Lung (tissue), 12 donors: ENCODE data around the gene POC1B. TPM values are rescaled to one million over a fixed set of nuclear protein-coding genes. Genes with fewer than 3 reads are reported as not detected.

ENCODE experiments used
- ATAC-seq: fragments of 200-7000 bp; cut with Tn5 transposase; one replicate; pipeline ENCODE4 v1.9.1; 2020; ENCODE audit warnings: moderate number of reproducible peaks; ENCODE audit not compliant: insufficient read depth, low FRiP score
- DNase-seq, 3 donors: peaks; one replicate each; pipeline ENCODE4 v3.0.0-alpha.2; 2013 to 2017
- H3K27ac ChIP-seq, 2 donors: one replicate each; pipeline ENCODE4 v1.5.1; 2013; ENCODE audit warnings: mild to moderate bottlenecking in 2 of 2, moderate library complexity in 2 of 2, control low read depth in 1 of 2, inconsistent platforms in 1 of 2, low read depth in 1 of 2, low read length in 1 of 2
- H3K27me3 ChIP-seq, 3 donors: one replicate each; pipeline ENCODE4 v1.5.1; 2013; ENCODE audit warnings: low read length in 2 of 3; ENCODE audit not compliant: control insufficient read depth in 3 of 3, insufficient read depth in 3 of 3
- H3K36me3 ChIP-seq, 4 donors: one replicate each; pipeline ENCODE4 v1.5.1; 2013; ENCODE audit warnings: low read length in 4 of 4, mild to moderate bottlenecking in 1 of 4, moderate library complexity in 1 of 4; ENCODE audit not compliant: control insufficient read depth in 4 of 4, insufficient read depth in 4 of 4
- H3K4me1 ChIP-seq, 5 donors: one replicate each; pipeline ENCODE4 v1.5.1; 2013; ENCODE audit warnings: low read length in 5 of 5, mild to moderate bottlenecking in 2 of 5, moderate library complexity in 1 of 5; ENCODE audit not compliant: control insufficient read depth in 5 of 5, insufficient read depth in 5 of 5
- H3K4me3 ChIP-seq: one replicate; pipeline ENCODE4 v1.5.1; 2013; ENCODE audit warnings: mild to moderate bottlenecking, control low read depth, moderate library complexity
- H3K9ac ChIP-seq, 2 donors: one replicate each; pipeline ENCODE4 v1.5.1; 2013; ENCODE audit warnings: low read length in 2 of 2, control low read depth in 1 of 2; ENCODE audit not compliant: insufficient read depth in 1 of 2
- H3K9me3 ChIP-seq, 4 donors: one replicate each; pipeline ENCODE4 v1.5.1; 2013; ENCODE audit warnings: low read length in 3 of 4, mild to moderate bottlenecking in 1 of 4, moderate library complexity in 1 of 4; ENCODE audit not compliant: control insufficient read depth in 4 of 4, insufficient read depth in 3 of 4
- WGBS, 2 donors: extraction: QIAGEN DNeasy Blood & Tissue Kit; methylation state at CpG; one replicate each; pipeline ENCODE4 v1.1.7; 2013; 5-methylcytosine and 5-hydroxymethylcytosine counted together
- polyA plus RNA-seq, 2 donors: library from polyadenylated mRNA; stranded (reverse); fragments of 200-250 nt; gene quantifications; one replicate each; pipeline ENCODE4 v1.2.1, GENCODE V29; 2013
- total RNA-seq, 2 donors: library from RNA; depleted of rRNA in 1 of 2; stranded (reverse); fragments of >200 nt in 1 of 2; gene quantifications; one replicate each; pipeline ENCODE4 v1.2.1, GENCODE V29; 2014 to 2021
- TF ChIP-seq, protein P1 (sequence below): IDR thresholded peaks from 2 replicates; pipeline ENCODE4 v1.5.1; 2012; ENCODE audit warnings: mild to moderate bottlenecking; ENCODE audit errors: control extremely low read depth, extremely low read depth
- donor health status: control.
- donor health status: control.
- donor health status: Bipolar disorder and iron deficiency.
- donor health status: healthy.
- donor health status: DM: yes; HTN: yes; CAD: no.

Gene POC1B
- total and polyA plus RNA-seq, 4 donors = 6.9 to 32.6 (median 10.9) TPM

DNA sequence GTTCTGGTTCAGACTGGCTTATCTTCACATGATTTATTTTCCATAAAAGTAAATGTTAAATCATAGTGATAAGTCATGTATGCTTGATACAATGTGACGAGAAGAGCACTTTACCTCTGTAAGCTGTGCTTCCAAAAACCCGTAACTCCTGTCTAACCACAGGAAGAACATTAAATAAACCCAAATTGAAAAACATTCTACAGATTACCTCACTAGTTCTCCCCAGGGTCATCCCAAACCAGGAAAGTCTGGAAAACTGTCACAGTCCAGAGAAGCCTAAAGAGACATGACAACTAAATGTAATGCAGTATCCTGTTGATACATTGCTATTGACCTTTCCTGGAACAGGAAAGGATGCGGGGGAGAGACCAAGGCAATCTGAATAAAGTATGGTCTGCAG, 141.0 kb downstream of the POC1B start:
- H3K4me3 ChIP-seq = no peak overlapping the region
- ATAC-seq (no peak), DNase-seq (no peak)
- H3K27ac ChIP-seq = peak overlapping the region in 1 of 2 donors; percentile 26
- peaks cover 9 to 29% (median 17%) of the 10 kb centered on the region in 5 donors for H3K4me1 ChIP-seq
- no peaks in the 10 kb centered on the region for H3K27me3 ChIP-seq
- H3K9ac ChIP-seq = no peak overlapping the region
- no peaks in the 10 kb centered on the region for H3K36me3 ChIP-seq
- TF ChIP-seq, protein P1, sequence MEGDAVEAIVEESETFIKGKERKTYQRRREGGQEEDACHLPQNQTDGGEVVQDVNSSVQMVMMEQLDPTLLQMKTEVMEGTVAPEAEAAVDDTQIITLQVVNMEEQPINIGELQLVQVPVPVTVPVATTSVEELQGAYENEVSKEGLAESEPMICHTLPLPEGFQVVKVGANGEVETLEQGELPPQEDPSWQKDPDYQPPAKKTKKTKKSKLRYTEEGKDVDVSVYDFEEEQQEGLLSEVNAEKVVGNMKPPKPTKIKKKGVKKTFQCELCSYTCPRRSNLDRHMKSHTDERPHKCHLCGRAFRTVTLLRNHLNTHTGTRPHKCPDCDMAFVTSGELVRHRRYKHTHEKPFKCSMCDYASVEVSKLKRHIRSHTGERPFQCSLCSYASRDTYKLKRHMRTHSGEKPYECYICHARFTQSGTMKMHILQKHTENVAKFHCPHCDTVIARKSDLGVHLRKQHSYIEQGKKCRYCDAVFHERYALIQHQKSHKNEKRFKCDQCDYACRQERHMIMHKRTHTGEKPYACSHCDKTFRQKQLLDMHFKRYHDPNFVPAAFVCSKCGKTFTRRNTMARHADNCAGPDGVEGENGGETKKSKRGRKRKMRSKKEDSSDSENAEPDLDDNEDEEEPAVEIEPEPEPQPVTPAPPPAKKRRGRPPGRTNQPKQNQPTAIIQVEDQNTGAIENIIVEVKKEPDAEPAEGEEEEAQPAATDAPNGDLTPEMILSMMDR = no peak
- 42 to 47% methylated on average over 3 of the region's 3 CpGs for WGBS, 2 donors
- H3K9me3 ChIP-seq = no peaks in the 10 kb centered on the region

DNA sequence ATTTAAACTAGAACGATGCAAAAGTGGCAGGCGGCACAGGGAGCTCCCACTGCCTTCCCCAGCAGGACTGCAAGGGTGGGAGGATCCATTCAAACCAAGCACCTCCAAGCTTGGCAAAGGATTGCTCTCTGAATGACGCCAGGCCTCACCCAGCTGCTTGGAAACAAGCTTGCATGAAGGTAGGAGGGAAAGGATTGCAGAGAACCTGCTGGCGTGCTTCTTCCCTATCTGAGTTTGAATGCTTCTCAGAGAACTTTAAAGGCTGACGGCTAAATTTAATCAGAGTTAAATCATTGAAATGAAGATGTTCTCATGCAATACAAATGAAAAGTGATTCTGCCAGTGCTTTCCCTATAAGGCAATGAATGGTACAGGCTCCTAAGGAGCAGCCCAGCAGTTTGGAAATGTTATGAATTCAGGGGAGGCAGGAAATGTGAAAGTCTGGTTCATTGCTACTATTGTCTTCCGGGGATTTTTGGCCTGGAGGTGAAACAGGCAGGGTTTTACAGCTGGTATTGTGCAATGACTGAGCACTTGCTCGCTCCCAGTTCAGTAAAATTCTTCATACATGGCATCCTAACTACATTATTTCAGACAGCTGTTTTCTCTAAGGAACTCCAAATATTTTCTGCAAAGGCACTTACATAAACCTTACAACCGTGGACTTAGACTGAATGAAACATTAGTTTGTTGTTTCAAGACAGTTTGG, 141.6 kb downstream of the POC1B start:
- Histone ChIP-seq H3K4me1 (peaks cover 9 to 28% (median 16%) of the 10 kb centered on the region in 5 donors), H3K27ac (peak overlapping the region; percentile 26 to 73), H3K36me3 (no peaks in the 10 kb centered on the region), H3K9me3 (no peaks in the 10 kb centered on the region), H3K27me3 (no peaks in the 10 kb centered on the region), H3K9ac (no peak overlapping the region), H3K4me3 (no peak overlapping the region)
- peak; percentile 63 to 87 (median 82) for DNase-seq
- ATAC-seq = peak; percentile 60
- TF ChIP-seq, protein P1 = no peak
- WGBS, 2 donors = 15 to 23% methylated on average over 8 of the region's 8 CpGs

DNA sequence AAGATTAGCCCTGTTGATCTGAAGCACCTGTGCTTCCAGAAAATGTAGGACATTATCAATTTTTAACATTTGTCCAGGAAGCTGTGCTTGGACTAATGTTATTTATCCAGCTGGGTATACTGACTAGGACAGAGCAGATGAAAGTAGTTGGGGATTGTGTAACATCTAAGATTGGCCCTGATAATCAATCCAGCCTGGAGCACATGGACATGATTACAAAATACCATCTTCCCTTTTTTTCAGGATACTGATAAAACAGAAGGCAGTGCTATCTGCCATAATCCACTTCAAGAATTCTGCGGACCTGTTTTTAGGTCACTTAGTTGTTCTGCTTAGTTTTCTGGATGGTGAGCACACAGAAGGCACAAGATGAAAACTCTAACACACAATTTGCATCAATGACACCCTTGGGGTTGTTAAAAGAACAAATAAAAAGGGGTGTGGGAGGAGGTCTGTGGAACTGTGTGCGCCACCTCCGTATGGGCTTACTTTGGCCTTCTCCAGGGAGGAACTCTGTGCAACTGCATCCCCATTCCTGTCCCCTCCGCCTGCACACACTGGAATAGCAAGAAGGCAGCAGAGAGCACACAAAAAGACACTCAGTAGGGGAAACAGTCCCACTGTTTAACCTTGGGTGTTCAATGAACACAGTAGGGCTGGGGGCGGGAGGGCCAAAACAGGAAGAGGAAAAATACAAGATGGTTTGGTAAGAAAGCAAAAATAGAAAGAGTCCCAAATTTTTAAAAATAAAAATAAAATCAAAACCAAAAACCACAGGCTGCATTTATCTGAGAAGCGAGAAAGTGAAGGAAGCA, 142.4 kb downstream of the POC1B start:
- Histone ChIP-seq H3K9ac (no peak overlapping the region), H3K27me3 (no peaks in the 10 kb centered on the region), H3K36me3 (no peaks in the 10 kb centered on the region), H3K27ac (peak overlapping the region; percentile 14 to 73), H3K4me3 (no peak overlapping the region), H3K4me1 (peaks cover 8 to 33% (median 16%) of the 10 kb centered on the region in 5 donors), H3K9me3 (no peaks in the 10 kb centered on the region)
- no peak for ATAC-seq
- WGBS, 2 donors = 52 to 67% methylated on average over 6 of the region's 6 CpGs
- TF ChIP-seq, protein P1 = no peak
- DNase-seq = no peak
